Muscle layer of duodenum (tissue), 2 donors: ENCODE data around the gene SLC6A6.

Source experiments
- H3K27ac ChIP-seq: one replicate; pipeline ENCODE4 v1.7.0; 2013; ENCODE audit warnings: mild to moderate bottlenecking, low read length
- H3K27me3 ChIP-seq: one replicate; pipeline ENCODE4 v1.7.0; 2013; ENCODE audit warnings: low read depth, mild to moderate bottlenecking, control low read depth, low read length
- H3K36me3 ChIP-seq, 2 donors: one replicate each; pipeline ENCODE4 v1.7.0; 2013; ENCODE audit warnings: low read length in 2 of 2, control low read depth in 1 of 2, mild to moderate bottlenecking in 1 of 2; ENCODE audit not compliant: insufficient read depth in 2 of 2, control insufficient read depth in 1 of 2
- H3K4me1 ChIP-seq, 2 donors: one replicate each; pipeline ENCODE4 v1.7.0; 2013; ENCODE audit warnings: low read length in 2 of 2, mild to moderate bottlenecking in 2 of 2, control low read depth in 1 of 2, moderate library complexity in 1 of 2; ENCODE audit not compliant: insufficient read depth in 2 of 2, control insufficient read depth in 1 of 2
- H3K4me3 ChIP-seq, 2 donors: one replicate each; pipeline ENCODE4 v1.7.0; 2013; ENCODE audit warnings: low read length in 2 of 2, low read depth in 1 of 2, mild to moderate bottlenecking in 1 of 2
- H3K9me3 ChIP-seq, 2 donors: one replicate each; pipeline ENCODE4 v1.7.0; 2013; ENCODE audit warnings: low read length in 2 of 2, control low read depth in 1 of 2, mild to moderate bottlenecking in 1 of 2; ENCODE audit not compliant: control insufficient read depth in 1 of 2
- donor health status: healthy.

Gene SLC6A6

DNA sequence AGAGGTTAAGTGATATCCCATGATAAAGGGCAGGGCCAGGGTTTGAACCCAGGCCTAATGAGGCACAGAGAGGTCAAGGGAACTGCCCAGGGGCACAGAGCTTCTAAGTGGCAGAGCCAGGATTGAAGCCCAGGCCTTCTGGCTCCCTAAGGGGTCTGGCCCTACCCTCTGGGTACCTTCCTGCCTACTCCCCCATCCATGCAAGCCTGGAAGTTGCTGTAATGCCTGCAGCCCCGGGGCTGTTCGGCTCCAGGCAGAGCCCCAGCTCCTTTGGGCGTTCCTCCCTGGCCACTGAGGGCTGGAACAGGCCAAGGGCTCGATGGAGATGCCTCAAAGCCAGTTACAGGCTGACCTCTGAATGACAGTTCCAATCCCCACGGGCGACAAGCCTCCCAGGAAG lies 133.2 kb downstream of the SLC6A6 start:
- H3K36me3 ChIP-seq: no peaks in the 10 kb centered on the region
- H3K27ac ChIP-seq: no peak overlapping the region
- no peak overlapping the region for H3K4me3 ChIP-seq
- peaks cover 0 to 3% of the 10 kb centered on the region in 2 donors for H3K4me1 ChIP-seq
- no peaks in the 10 kb centered on the region for H3K27me3 ChIP-seq
- no peaks in the 10 kb centered on the region for H3K9me3 ChIP-seq

DNA sequence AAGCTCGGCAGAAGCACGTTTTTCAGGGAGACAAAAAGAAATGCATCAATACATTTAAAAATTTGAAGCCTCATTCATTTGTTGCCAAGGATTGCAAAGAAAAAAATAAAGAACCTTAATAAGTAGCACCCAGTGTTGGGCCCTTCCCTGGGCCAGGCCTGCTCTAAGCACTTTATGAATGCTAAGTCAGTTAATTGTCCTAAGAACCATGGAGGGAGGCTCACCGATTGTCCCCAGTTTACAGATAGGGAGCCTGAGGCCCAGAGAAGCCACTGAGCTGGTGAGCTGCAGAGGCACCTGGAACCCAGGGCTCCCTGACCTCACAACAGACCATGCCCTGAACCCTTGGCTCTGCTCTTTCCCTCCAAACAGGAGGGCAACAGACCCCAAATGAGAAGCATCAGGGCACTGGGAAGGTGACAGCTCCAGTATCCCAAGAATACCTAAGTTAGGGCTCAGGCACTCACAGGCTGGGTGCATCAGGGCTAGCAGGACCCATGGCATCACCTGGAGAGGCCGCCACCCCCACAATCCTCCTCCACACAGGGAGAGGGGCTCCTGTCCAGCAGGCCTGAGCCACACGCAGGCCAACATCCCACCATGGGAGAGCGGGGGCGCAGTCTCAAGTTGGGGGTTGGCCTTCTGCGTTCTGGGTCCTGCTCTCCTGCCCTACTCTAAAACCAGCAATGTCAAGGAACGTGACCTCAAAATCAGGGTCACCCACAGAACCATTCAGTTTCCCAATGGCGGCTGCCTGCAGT lies 133.8 kb downstream of the SLC6A6 start:
- Histone ChIP-seq H3K36me3 (no peaks in the 10 kb centered on the region), H3K4me1 (peaks cover 0 to 3% of the 10 kb centered on the region in 2 donors), H3K4me3 (no peak overlapping the region), H3K27ac (no peak overlapping the region), H3K27me3 (no peaks in the 10 kb centered on the region), H3K9me3 (no peaks in the 10 kb centered on the region)

DNA sequence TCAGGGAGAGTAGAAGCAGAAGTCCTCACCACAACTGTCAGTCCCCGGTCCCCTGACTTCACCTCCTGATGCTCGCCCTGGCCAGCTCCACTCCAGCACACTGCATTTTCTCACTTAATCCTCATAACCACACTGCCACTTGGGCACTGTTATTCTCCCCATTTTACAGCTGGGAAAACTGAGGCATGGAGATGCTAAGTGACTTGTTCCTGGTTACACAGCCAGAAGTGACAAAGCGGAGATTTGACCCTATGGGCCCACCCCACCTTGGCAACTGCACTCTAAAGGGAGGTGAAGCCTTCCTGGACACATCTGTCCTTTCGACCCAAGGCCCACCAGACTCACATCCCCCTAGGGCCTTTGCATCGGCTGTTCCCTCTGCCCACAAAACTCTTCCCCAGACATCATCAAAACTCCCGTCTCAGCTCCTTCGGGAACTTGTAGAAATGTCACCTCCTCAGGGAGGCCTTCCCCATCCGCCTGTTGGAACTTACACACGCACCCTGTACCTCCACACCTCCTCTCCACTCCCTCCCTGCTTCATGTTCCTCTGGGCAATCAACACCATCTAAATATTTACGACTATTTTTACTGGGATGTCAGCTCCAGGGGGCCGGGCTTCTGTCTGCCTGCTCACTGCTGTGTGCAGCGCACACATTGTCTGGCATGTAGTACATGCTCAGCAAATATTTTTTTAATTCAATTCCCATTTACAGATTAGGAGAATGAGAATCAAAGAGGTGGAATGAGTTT lies 134.6 kb downstream of the SLC6A6 start:
- no peak overlapping the region for H3K27ac ChIP-seq
- H3K9me3 ChIP-seq: no peaks in the 10 kb centered on the region
- H3K4me3 ChIP-seq: no peak overlapping the region
- H3K36me3 ChIP-seq: no peaks in the 10 kb centered on the region
- H3K4me1 ChIP-seq: peaks cover 0 to 3% of the 10 kb centered on the region in 2 donors
- no peaks in the 10 kb centered on the region for H3K27me3 ChIP-seq

DNA sequence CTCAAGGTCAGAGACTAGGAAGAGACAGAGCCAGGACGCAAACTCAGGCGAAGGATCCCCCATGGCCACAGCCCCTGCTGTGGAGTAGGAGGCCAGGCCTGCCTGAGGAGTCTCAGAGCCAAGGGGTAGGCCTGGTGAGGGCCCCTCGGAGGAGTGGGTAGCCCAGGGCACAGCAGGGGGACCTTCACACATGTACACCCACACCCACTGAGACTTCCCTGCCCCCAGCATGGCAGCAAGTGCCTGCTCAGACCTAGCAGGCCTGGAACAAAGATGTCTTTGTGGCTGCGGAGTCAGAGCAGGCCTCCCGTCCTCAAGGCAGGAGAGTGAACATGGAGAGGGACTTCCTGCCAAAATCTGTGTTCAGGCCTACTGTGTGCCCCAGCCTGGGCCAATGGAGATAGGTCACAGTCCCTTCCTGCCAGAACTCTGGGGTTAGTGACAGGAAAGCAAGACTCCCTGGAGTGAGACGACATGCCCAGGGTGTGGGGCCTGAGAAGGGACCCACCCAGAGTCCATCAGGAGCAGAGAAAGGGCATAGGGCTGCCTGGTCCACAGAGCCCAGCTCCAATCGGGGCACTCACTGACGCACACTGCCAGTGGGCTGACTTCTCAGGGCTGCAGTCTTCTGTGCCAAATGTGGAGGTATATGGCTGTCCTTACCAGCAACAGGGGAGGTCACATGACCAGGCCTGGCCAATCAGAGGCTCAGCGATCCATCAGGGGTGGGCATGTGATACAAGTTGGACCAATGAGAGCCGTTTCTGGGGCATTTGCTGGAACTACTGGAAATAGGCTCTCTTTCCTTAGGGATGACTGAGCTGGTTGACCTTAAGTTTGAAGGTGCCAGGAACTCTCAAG lies 135.4 kb downstream of the SLC6A6 start:
- Histone ChIP-seq H3K9me3 (no peaks in the 10 kb centered on the region), H3K27ac (no peak overlapping the region), H3K4me1 (peaks cover 0 to 2% of the 10 kb centered on the region in 2 donors), H3K4me3 (no peak overlapping the region), H3K27me3 (no peaks in the 10 kb centered on the region), H3K36me3 (no peaks in the 10 kb centered on the region)

DNA sequence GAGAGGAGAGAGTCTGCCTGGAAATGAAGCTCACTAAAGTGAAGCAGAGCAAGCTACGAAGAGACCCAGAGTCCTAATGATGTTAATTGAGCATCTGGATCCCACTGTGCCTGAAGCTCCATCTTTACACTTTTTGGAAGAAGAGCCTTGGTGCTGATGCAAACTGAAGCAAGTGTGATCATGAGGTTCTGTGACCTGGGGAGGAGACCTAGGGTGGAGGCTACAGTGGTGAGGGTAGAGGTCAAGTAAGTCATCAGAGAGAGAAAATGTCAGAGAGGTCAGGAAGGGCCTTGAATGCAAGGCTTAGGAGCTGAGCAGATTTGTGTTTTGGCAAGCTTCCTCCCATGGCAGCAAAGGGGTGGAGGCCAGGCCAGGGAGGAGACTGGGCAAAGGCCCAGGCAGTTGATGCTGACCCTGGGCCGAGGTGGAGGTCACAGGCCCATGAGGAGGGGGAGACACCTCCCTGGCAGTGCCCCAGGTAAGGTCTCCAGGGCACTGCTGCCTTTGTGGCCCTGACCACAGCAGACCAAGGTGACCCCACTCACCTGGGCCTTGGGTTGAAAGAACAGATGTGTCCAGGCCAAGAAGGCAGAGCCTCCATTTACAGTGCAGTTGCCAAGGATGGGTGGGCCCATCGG lies 136.2 kb downstream of the SLC6A6 start:
- H3K36me3 ChIP-seq: no peaks in the 10 kb centered on the region
- H3K4me1 ChIP-seq: no peaks in the 10 kb centered on the region
- H3K4me3 ChIP-seq: no peak overlapping the region
- H3K27ac ChIP-seq: no peak overlapping the region
- no peaks in the 10 kb centered on the region for H3K9me3 ChIP-seq
- H3K27me3 ChIP-seq: no peaks in the 10 kb centered on the region
